Measurements from ENCODE around the gene MON2.
"Not testable (repeated sequence)": the region's sequence is repeated elsewhere in the genome, so short reads cannot be mapped to it uniquely, and the experiment has no call there.

The MON2 gene

GRCh38 chr12:62461171-62461837 lies 5.3 kb upstream of the MON2 start:
- H3K4me3 Mint-ChIP-seq, H3K27me3 Mint-ChIP-seq, DNase-seq: not testable (repeated sequence)

GRCh38 chr12:62463252-62463651 lies 3.4 kb upstream of the MON2 start:
- H3K27ac Mint-ChIP-seq; H3K4me3 Mint-ChIP-seq; DNase-seq; H3K36me3 Mint-ChIP-seq (ENCODE audit: low read depth); ATAC-seq; H3K27me3 Mint-ChIP-seq: not testable (repeated sequence)
- peaks cover 17% of the 10 kb centered on the region for H3K9me3 Mint-ChIP-seq
- H3K4me1 Mint-ChIP-seq, result peaks cover 17% of the 10 kb centered on the region

More at GRCh38 chr12:62461171-62461837, 5.3 kb upstream of the MON2 start:
- peaks cover 17% of the 10 kb centered on the region for H3K9me3 Mint-ChIP-seq
- peaks cover 10% of the 10 kb centered on the region for H3K4me1 Mint-ChIP-seq
- H3K36me3 Mint-ChIP-seq (ENCODE audit: low read depth); H3K27ac Mint-ChIP-seq; ATAC-seq: not testable (repeated sequence)

- peak; percentile 38 for DNase-seq
These were observed 520 bp upstream of the MON2 start for GRCh38 chr12:62466018-62466593.

GRCh38 chr12:62468397-62468796 lies 1.8 kb downstream of the MON2 start:
- DNase-seq (no peak), ATAC-seq (no peak)
- peak overlapping the region; percentile 96 for H3K4me3 Mint-ChIP-seq
- H3K27me3 Mint-ChIP-seq, result no peaks in the 10 kb centered on the region
- peaks cover 6% of the 10 kb centered on the region for H3K36me3 Mint-ChIP-seq (ENCODE audit: low read depth)
- peaks cover 27% of the 10 kb centered on the region for H3K4me1 Mint-ChIP-seq
- no peak overlapping the region for H3K27ac Mint-ChIP-seq
- H3K9me3 Mint-ChIP-seq, result peaks cover 5% of the 10 kb centered on the region

More at GRCh38 chr12:62466018-62466593, 520 bp upstream of the MON2 start:
- Mint-ChIP-seq H3K4me1 (peaks cover 27% of the 10 kb centered on the region), H3K27ac (peak overlapping the region; percentile 91), H3K27me3 (no peaks in the 10 kb centered on the region), H3K4me3 (peak overlapping the region; percentile 96), H3K9me3 (peaks cover 17% of the 10 kb centered on the region), H3K36me3 (ENCODE audit: low read depth) (peaks cover 7% of the 10 kb centered on the region)
- peak; percentile 56 for ATAC-seq

GRCh38 chr12:62468935-62469334 lies 2.3 kb downstream of the MON2 start:
- no peak for DNase-seq
- peaks cover under 1% of the 10 kb centered on the region for H3K9me3 Mint-ChIP-seq
- peaks cover 27% of the 10 kb centered on the region for H3K4me1 Mint-ChIP-seq
- H3K27me3 Mint-ChIP-seq, result no peaks in the 10 kb centered on the region
- no peak for ATAC-seq
- H3K27ac Mint-ChIP-seq, result no peak overlapping the region
- peaks cover 6% of the 10 kb centered on the region for H3K36me3 Mint-ChIP-seq (ENCODE audit: low read depth)
- H3K4me3 Mint-ChIP-seq, result peak overlapping the region; percentile 39

- DNase-seq, result no peak
- Mint-ChIP-seq H3K36me3 (ENCODE audit: low read depth) (peaks cover 6% of the 10 kb centered on the region), H3K27me3 (no peaks in the 10 kb centered on the region), H3K9me3 (no peaks in the 10 kb centered on the region), H3K27ac (no peak overlapping the region), H3K4me1 (peaks cover 27% of the 10 kb centered on the region), H3K4me3 (peak overlapping the region; percentile 18)
- ATAC-seq, result no peak
These were observed 3.1 kb downstream of the MON2 start for GRCh38 chr12:62469704-62470103.

GRCh38 chr12:62471734-62472133 lies 5.1 kb downstream of the MON2 start:
- DNase-seq (no peak), ATAC-seq (no peak)
- H3K4me3 Mint-ChIP-seq, result no peak overlapping the region
- no peaks in the 10 kb centered on the region for H3K27me3 Mint-ChIP-seq
- H3K4me1 Mint-ChIP-seq, result peaks cover 16% of the 10 kb centered on the region
- H3K9me3 Mint-ChIP-seq, result no peaks in the 10 kb centered on the region
- peaks cover 9% of the 10 kb centered on the region for H3K36me3 Mint-ChIP-seq (ENCODE audit: low read depth)
- no peak overlapping the region for H3K27ac Mint-ChIP-seq

- H3K4me3 Mint-ChIP-seq, result no peak overlapping the region
- DNase-seq (no peak), ATAC-seq (peak; percentile 59)
- no peaks in the 10 kb centered on the region for H3K9me3 Mint-ChIP-seq
- peaks cover 10% of the 10 kb centered on the region for H3K36me3 Mint-ChIP-seq (ENCODE audit: low read depth)
- no peaks in the 10 kb centered on the region for H3K27me3 Mint-ChIP-seq
- no peak overlapping the region for H3K27ac Mint-ChIP-seq
- peaks cover 14% of the 10 kb centered on the region for H3K4me1 Mint-ChIP-seq
These were observed 5.8 kb downstream of the MON2 start for GRCh38 chr12:62472472-62472871.

- Mint-ChIP-seq H3K27ac (no peak overlapping the region), H3K4me1 (peaks cover 21% of the 10 kb centered on the region), H3K36me3 (ENCODE audit: low read depth) (peaks cover 32% of the 10 kb centered on the region), H3K27me3 (no peaks in the 10 kb centered on the region), H3K9me3 (no peaks in the 10 kb centered on the region), H3K4me3 (no peak overlapping the region)
- ATAC-seq (no peak), DNase-seq (no peak)
These were observed 15.4 kb downstream of the MON2 start for GRCh38 chr12:62481843-62482540.

- Mint-ChIP-seq H3K4me1 (peaks cover 21% of the 10 kb centered on the region), H3K27me3 (no peaks in the 10 kb centered on the region), H3K36me3 (ENCODE audit: low read depth) (peaks cover 28% of the 10 kb centered on the region), H3K4me3 (no peak overlapping the region), H3K9me3 (no peaks in the 10 kb centered on the region), H3K27ac (no peak overlapping the region)
- DNase-seq (no peak), ATAC-seq (no peak)
These were observed 16.1 kb downstream of the MON2 start for GRCh38 chr12:62482769-62483168.

GRCh38 chr12:62484233-62484632 lies 17.6 kb downstream of the MON2 start:
- Mint-ChIP-seq H3K27ac (peak overlapping the region; percentile 57), H3K4me1 (peaks cover 17% of the 10 kb centered on the region), H3K9me3 (no peaks in the 10 kb centered on the region), H3K27me3 (no peaks in the 10 kb centered on the region), H3K36me3 (ENCODE audit: low read depth) (peaks cover 21% of the 10 kb centered on the region), H3K4me3 (no peak overlapping the region)
- ATAC-seq, result no peak
- DNase-seq, result no peak

- H3K9me3 Mint-ChIP-seq, result peaks cover 4% of the 10 kb centered on the region
- no peak for ATAC-seq
- H3K36me3 Mint-ChIP-seq (ENCODE audit: low read depth), result peaks cover 53% of the 10 kb centered on the region
These were observed 39.2 kb downstream of the MON2 start for GRCh38 chr12:62505786-62506185.

GRCh38 chr12:62512901-62513300 lies 46.3 kb downstream of the MON2 start:
- Mint-ChIP-seq H3K27me3 (no peaks in the 10 kb centered on the region), H3K36me3 (ENCODE audit: low read depth) (peaks cover 62% of the 10 kb centered on the region), H3K9me3 (peaks cover 15% of the 10 kb centered on the region), H3K27ac (no peak overlapping the region), H3K4me1 (peaks cover 6% of the 10 kb centered on the region), H3K4me3 (no peak overlapping the region)
- ATAC-seq (no peak), DNase-seq (no peak)

More at GRCh38 chr12:62505786-62506185, 39.2 kb downstream of the MON2 start:
- no peak for DNase-seq
- Mint-ChIP-seq H3K4me1 (no peaks in the 10 kb centered on the region), H3K27ac (no peak overlapping the region), H3K27me3 (no peaks in the 10 kb centered on the region), H3K4me3 (no peak overlapping the region)

- not testable (repeated sequence) for H3K27me3 Mint-ChIP-seq, DNase-seq, H3K4me3 Mint-ChIP-seq, ATAC-seq, H3K27ac Mint-ChIP-seq, H3K4me1 Mint-ChIP-seq
- Mint-ChIP-seq H3K9me3 (peaks cover 15% of the 10 kb centered on the region), H3K36me3 (ENCODE audit: low read depth) (peaks cover 56% of the 10 kb centered on the region)
These were observed 47.5 kb downstream of the MON2 start for GRCh38 chr12:62514080-62514479.

- H3K36me3 Mint-ChIP-seq (ENCODE audit: low read depth), result peaks cover 39% of the 10 kb centered on the region
- peaks cover 7% of the 10 kb centered on the region for H3K9me3 Mint-ChIP-seq
- ATAC-seq (no peak), DNase-seq (no peak)
- H3K27ac Mint-ChIP-seq, result no peak overlapping the region
- no peaks in the 10 kb centered on the region for H3K27me3 Mint-ChIP-seq
- H3K4me3 Mint-ChIP-seq, result no peak overlapping the region
- peaks cover 6% of the 10 kb centered on the region for H3K4me1 Mint-ChIP-seq
These were observed 50.3 kb downstream of the MON2 start for GRCh38 chr12:62516927-62517326.

Data from activated naive CD8-positive, alpha-beta T cell treated with anti-CD3 and anti-CD28 coated beads, Interleukin-2, amount 50 U/mL, for 24 hours (primary cell).